H1 (cell line): ENCODE results near the gene DNAH1. TPM values are rescaled to one million over a fixed set of nuclear protein-coding genes. Genes with fewer than 3 reads are reported as not detected.

ENCODE experiments used
- BACH1 ChIP-seq: IDR thresholded peaks from 2 replicates; pipeline ENCODE4 v1.6.1; 2012; ENCODE audit warnings: low read length, improper control_type of control experiment
- CHD7 ChIP-seq: fragments of 300-600 bp; sonication (generic); IDR thresholded peaks from 2 replicates; pipeline ENCODE4 v1.7.1; 2012; ENCODE audit warnings: low read length, moderate library complexity, mild to moderate bottlenecking, inconsistent platforms; ENCODE audit not compliant: insufficient replicate concordance
- FOSL1 ChIP-seq: IDR thresholded peaks from 2 replicates; pipeline ENCODE4 v1.6.1; 2011; ENCODE audit warnings: mild to moderate bottlenecking, low read depth, low read length, moderate library complexity; ENCODE audit not compliant: insufficient read depth
- JUN ChIP-seq: IDR thresholded peaks from 2 replicates; pipeline ENCODE4 v1.6.1; 2011; ENCODE audit warnings: low read depth, mild to moderate bottlenecking, improper control_type of control experiment, low read length
- KDM5A ChIP-seq: fragments of 200-600 bp; IDR thresholded peaks from 2 replicates; pipeline ENCODE4 v1.7.1; 2012; ENCODE audit warnings: mild to moderate bottlenecking, low read length, inconsistent platforms, mixed read lengths
- NANOG ChIP-seq: IDR thresholded peaks from 2 replicates; pipeline ENCODE4 v1.6.1; 2011; ENCODE audit warnings: low read length, low read depth, mild to moderate bottlenecking, inconsistent platforms; ENCODE audit not compliant: insufficient read depth, poor library complexity, severe bottlenecking
- PHF8 ChIP-seq: fragments of 200-600 bp; sonication (generic); conservative IDR thresholded peaks from 2 replicates; pipeline ENCODE4 v1.7.1; 2012; ENCODE audit warnings: low read depth, mild to moderate bottlenecking, inconsistent platforms, low read length, moderate library complexity
- SP1 ChIP-seq: IDR thresholded peaks from 2 replicates; pipeline ENCODE4 v1.6.1; 2011; ENCODE audit warnings: low read depth, low read length
- polyA plus RNA-seq, 7 experiments: library from polyadenylated mRNA; depleted of rRNA in 3 of 7; stranded (reverse) in 5 of 7; unstranded in 2 of 7; fragments of >200 nt in 5 of 7; fragments of 200-250 nt in 2 of 7; gene quantifications; 1 replicate in 5 of 7; 2 replicates in 1 of 7; 4 replicates in 1 of 7; pipeline versions ENCODE4 v1.2.1 to v1.2.3, GENCODE V29; 2011 to 2013; ENCODE audit warnings: missing spikeins in 2 of 7, mixed read lengths in 2 of 7
- total RNA-seq: library from RNA; stranded (reverse); fragmentation: NEBNext Ultra II Directional; extraction: Animal tissue kit (Norgen Biotek cat#: 25700); gene quantifications from 2 replicates; pipeline ENCODE4 v1.2.1, GENCODE V29; 2021

Gene DNAH1
- total and polyA plus RNA-seq, 2 of the 8 experiments (the other 6 are each of a cell fraction or from before 2014, with no cell fraction given): 1.0 to 1.5 TPM

- no peak for TF ChIP-seq CHD7
- TF ChIP-seq JUN: no peak
- no peak for TF ChIP-seq PHF8
- TF ChIP-seq FOSL1: no peak
- no peak for TF ChIP-seq SP1
- no peak for TF ChIP-seq BACH1
- no peak for TF ChIP-seq KDM5A
- no peak for TF ChIP-seq NANOG
These were observed 81.7 kb downstream of the DNAH1 start (continued) for GRCh38 chr3:52397676-52398399.
